NB4 (cell line): ENCODE data around the gene MYADML2.

ENCODE experiments used
- DNase-seq: peaks from one replicate; pipeline ENCODE4 v3.0.0; 2010; ENCODE audit warnings: low read depth
- H3K4me3 ChIP-seq: one replicate; pipeline ENCODE4 v1.5.1; 2011; ENCODE audit warnings: mild to moderate bottlenecking, low read depth, low read length, moderate library complexity
- CTCF ChIP-seq: IDR thresholded peaks from one replicate; pipeline ENCODE4 v1.5.1; 2012; ENCODE audit warnings: low read depth, low read length
- MAX ChIP-seq: IDR thresholded peaks from 2 replicates; pipeline ENCODE4 v1.6.1; 2011; ENCODE audit warnings: low read depth, low read length
- MYC ChIP-seq: IDR thresholded peaks from 2 replicates; pipeline ENCODE4 v1.6.1; 2011; ENCODE audit warnings: low read depth, low read length
- POLR2A ChIP-seq: IDR thresholded peaks from 2 replicates; pipeline ENCODE4 v1.6.1; 2011; ENCODE audit warnings: mild to moderate bottlenecking; ENCODE audit not compliant: insufficient read length; ENCODE audit errors: extremely low read depth

Gene MYADML2

GRCh38 chr17:81899514-81900166, 47.4 kb downstream of the MYADML2 start:
- TF ChIP-seq MYC = no peak
- no peak for TF ChIP-seq CTCF
- no peak for TF ChIP-seq POLR2A
- TF ChIP-seq MAX = no peak
- DNase-seq = no peak
- H3K4me3 ChIP-seq = no peak overlapping the region

GRCh38 chr17:81898885-81899284, 48.1 kb downstream of the MYADML2 start:
- TF ChIP-seq MYC (no peak), MAX (no peak), CTCF (no peak), POLR2A (no peak)
- no peak for DNase-seq
- no peak overlapping the region for H3K4me3 ChIP-seq

- peak; percentile 34 for DNase-seq
- no peak overlapping the region for H3K4me3 ChIP-seq
- no peak for TF ChIP-seq POLR2A
- TF ChIP-seq CTCF = no peak
- TF ChIP-seq MYC = no peak
- TF ChIP-seq MAX = no peak
Measured at GRCh38 chr17:81898029-81898866, 48.8 kb downstream of the MYADML2 start.

GRCh38 chr17:81895400-81895799, 51.6 kb downstream of the MYADML2 start:
- DNase-seq = no peak
- H3K4me3 ChIP-seq = no peak overlapping the region
- TF ChIP-seq MYC (no peak), CTCF (no peak), MAX (no peak), POLR2A (no peak)

- no peak for DNase-seq
- peak overlapping the region; percentile 94 for H3K4me3 ChIP-seq
- TF ChIP-seq CTCF (no peak), MYC (no peak), POLR2A (peak; percentile 23)
Measured at GRCh38 chr17:81891303-81891552, 55.8 kb downstream of the MYADML2 start.
